Measurements from ENCODE around the gene MAN2B2.

DNA sequence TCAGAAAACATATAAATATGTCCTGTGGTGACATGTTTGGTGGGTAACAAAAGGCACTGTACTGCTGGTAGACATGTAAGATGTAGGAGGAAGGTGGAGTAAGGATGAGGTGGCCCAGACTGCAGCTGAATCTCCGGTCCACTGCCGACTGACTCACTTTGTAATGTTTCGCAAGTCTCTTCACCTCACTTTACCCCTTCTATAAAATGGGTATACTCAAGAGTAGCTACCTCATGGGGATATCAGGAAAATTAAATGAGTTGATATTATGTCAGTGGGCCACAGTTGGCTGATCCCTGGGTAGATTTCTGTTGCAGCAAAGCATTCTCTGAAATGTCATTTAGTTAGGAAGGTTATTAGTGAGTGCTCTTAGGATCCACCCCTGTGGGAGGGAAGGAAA is 87.6 kb downstream of the MAN2B2 start:
- TF ChIP-seq, protein P1, sequence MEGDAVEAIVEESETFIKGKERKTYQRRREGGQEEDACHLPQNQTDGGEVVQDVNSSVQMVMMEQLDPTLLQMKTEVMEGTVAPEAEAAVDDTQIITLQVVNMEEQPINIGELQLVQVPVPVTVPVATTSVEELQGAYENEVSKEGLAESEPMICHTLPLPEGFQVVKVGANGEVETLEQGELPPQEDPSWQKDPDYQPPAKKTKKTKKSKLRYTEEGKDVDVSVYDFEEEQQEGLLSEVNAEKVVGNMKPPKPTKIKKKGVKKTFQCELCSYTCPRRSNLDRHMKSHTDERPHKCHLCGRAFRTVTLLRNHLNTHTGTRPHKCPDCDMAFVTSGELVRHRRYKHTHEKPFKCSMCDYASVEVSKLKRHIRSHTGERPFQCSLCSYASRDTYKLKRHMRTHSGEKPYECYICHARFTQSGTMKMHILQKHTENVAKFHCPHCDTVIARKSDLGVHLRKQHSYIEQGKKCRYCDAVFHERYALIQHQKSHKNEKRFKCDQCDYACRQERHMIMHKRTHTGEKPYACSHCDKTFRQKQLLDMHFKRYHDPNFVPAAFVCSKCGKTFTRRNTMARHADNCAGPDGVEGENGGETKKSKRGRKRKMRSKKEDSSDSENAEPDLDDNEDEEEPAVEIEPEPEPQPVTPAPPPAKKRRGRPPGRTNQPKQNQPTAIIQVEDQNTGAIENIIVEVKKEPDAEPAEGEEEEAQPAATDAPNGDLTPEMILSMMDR (IDR thresholded peaks at IDR 0.05): no peak
- no peak for TF ChIP-seq POLR2AphosphoS5 (IDR thresholded peaks at IDR 0.05)

All from breast epithelium (tissue), 3 donors.